ENCODE data around the gene N4BP2L2. TPM values are rescaled to one million over a fixed set of nuclear protein-coding genes. Genes with fewer than 3 reads are reported as not detected.
A peak's percentile ranks its signal among the peaks of the same experiment; 100 is the strongest.

The N4BP2L2 gene
- total and polyA plus RNA-seq, 5 donors from 2014 or later: 161 to 242 (median 213) TPM

DNA sequence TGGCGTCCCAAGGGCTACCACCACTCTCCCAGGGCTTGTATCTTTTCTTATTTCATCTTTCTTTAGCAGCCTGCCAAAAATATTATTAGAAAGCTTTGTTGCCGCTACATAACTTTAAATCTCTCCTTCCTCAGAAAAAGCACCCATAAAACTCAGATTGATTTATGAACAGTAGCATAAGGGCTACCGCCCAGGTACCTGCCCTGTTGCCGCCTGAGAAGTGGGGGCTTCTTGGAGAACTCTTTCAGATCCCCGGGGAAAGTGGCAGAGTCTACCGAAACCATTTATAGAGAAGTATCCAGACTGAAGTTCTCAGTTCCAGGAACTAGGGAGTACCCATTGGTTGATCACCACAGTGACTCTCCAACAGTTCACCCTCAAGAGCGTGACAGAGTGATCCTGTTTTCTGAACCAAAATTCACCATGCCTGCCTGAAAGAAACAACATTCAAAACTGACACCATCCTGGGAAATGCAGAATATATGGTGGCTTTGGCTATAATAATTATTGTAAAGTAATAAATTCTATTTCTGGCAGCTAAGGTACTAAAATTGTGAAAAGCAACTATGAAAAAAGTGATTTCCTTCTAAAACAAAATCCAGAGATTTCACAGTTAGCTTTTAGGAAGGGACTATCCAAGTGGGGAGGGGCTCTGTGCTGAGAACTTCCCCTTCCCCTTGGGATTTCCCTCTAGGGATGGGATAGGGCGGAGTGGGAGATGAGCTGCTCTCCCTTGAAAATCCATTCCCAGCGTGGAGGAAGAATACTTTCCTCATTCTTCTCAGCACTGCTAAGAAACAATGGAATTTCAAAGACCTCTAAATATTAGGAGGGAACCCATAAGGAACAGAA is 109.8 kb downstream of the N4BP2L2 start:
- DNase-seq: peak in 2 of 3 donors; percentile 10 to 37
- Histone ChIP-seq H3K9me3 (ENCODE audit: control insufficient read depth in 2 of 2, low read length in 2 of 2) (no peaks in the 10 kb centered on the region), H3K27me3 (ENCODE audit: control insufficient read depth, insufficient read depth, low read length) (no peaks in the 10 kb centered on the region), H3K4me3 (ENCODE audit: low read depth, low read length) (peak overlapping the region; percentile 80), H3K27ac (ENCODE audit: insufficient read depth, low read length, poor library complexity, severe bottlenecking) (peak overlapping the region; percentile 94), H3K36me3 (ENCODE audit: control insufficient read depth, insufficient read depth, low read length) (peaks cover 4% of the 10 kb centered on the region), H3K4me1 (ENCODE audit: control insufficient read depth, insufficient read depth, low read length, poor library complexity, severe bottlenecking) (peaks cover 38% of the 10 kb centered on the region)
- Mint-ChIP-seq H3K27ac (peak overlapping the region; percentile 96 to 99 (median 98)), H3K27me3 (no peaks in the 10 kb centered on the region), H3K4me1 (peaks cover 23 to 42% (median 26%) of the 10 kb centered on the region in 4 donors), H3K36me3 (peaks cover 10% of the 10 kb centered on the region), H3K9me3 (no peaks in the 10 kb centered on the region), H3K4me3 (peak overlapping the region; percentile 90 to 93 (median 92))
- ATAC-seq (ENCODE audit: low read depth in 2 of 2): no peak

DNA sequence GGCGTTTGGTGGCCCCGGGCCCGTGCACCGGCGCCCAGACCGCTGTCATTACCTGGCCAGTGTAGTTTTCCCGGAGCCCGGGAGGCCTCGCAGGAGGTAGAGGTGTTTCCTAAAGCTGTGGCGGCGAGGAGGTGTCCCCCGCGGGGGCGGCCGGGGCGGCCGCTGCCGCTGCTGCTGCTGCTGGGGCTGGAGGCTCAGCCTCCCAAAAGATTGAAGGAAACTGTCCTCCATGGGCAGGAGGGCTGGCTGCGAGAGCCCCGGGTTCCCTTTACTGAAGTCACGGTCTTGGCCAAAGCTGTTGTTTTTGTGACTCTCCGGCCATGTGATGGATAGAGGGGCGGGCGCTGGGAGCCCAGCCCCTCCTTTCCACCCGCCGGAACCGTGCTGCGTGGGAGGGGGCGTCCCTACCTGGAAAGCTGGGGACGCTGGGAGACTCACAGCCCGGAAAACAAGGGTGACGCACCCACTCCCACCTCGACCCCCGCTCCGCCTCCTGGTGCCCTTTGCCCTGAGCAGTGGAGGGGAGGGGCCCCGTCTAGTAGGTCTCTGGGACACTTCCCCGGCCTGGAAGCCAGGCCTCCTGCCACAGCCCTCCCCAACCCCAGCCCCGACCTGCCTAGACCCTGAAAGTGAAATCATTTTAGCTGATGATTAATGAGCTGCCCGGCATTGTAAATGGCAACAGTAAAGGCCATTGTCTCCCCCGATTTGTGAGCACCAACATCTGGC is 110.6 kb downstream of the N4BP2L2 start, which contains the start of gene N4BP2L1:
Gene N4BP2L1 (minus strand): TSS at position 279 of the 729 bp plus-strand sequence. CDS start 48 bp downstream, at position 231.
- Mint-ChIP-seq H3K4me3 (peak within 1 kb of the TSS; percentile 93 to 99 (median 96)), H3K27me3 (no peaks in the 10 kb centered on the region), H3K27ac (peak within 1 kb of the TSS; percentile 96 to 99 (median 98)), H3K9me3 (no peaks in the 10 kb centered on the region), H3K36me3 (peaks cover 10% of the 10 kb centered on the region), H3K4me1 (peaks cover 28 to 48% (median 34%) of the 10 kb centered on the region in 4 donors)
- H3K4me1 ChIP-seq (ENCODE audit: control insufficient read depth, insufficient read depth, low read length, poor library complexity, severe bottlenecking): peaks cover 43% of the 10 kb centered on the region
- DNase-seq: peak; percentile 76 to 84 (median 81)
- H3K27me3 ChIP-seq (ENCODE audit: control insufficient read depth, insufficient read depth, low read length): no peaks in the 10 kb centered on the region
- H3K4me3 ChIP-seq (ENCODE audit: low read depth, low read length): peak within 1 kb of the TSS; percentile 97
- H3K9me3 ChIP-seq (ENCODE audit: control insufficient read depth in 2 of 2, low read length in 2 of 2): no peaks in the 10 kb centered on the region
- peak; percentile 56 to 60 for ATAC-seq (ENCODE audit: low read depth in 2 of 2)
- peaks cover 7% of the 10 kb centered on the region for H3K36me3 ChIP-seq (ENCODE audit: control insufficient read depth, insufficient read depth, low read length)
- H3K27ac ChIP-seq (ENCODE audit: insufficient read depth, low read length, poor library complexity, severe bottlenecking): peak within 1 kb of the TSS; percentile 94

DNA sequence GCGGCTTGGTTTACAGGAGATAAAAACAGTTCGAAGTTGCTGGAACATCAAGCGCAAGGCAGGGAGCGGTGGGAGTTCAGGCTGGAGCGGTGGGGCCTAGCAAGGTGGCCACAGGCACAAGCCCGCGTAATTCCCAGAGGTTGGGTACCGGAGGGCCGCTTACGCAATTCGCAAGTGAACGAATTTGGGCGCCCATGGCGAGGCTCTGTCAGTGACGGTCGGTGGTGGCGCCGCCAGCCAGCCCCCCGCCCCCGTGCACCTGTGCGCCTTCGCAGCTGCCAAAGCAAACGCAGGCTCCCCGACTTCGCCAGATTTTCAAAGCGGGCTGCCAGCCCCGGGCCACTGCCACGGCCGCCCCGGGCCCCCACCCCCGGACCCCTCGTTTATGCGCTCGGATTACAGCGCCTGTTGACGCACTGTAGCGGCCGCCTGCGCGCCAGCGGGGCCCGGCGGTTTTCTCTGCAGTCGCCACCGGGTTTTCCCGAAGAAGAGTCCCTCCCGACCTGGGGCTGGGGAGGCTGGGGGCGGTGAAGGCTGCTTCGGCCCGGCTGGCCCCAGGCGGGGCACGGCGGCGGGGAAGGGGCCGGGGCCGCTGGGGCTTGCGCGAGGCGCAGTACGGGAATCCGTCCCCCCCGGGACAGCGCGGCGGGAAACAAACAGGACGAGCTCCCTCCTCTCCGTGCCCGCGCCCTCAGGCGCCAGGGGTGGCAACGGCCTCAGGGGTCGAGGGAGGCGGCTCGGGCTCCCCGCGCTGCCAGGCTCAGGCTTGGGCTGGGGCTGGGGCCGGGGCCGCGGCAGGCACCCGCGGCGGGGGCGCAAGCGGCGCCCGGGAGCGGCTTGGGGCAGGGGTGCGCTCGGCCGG is 111.4 kb downstream of the N4BP2L2 start:
- Mint-ChIP-seq H3K9me3 (peaks cover 0 to 1% (median 0%) of the 10 kb centered on the region in 7 donors), H3K27me3 (no peaks in the 10 kb centered on the region), H3K27ac (peak overlapping the region; percentile 89 to 99 (median 96)), H3K4me3 (peak overlapping the region; percentile 91 to 99 (median 96)), H3K36me3 (peaks cover 14% of the 10 kb centered on the region), H3K4me1 (peaks cover 34 to 55% (median 36%) of the 10 kb centered on the region in 4 donors)
- Histone ChIP-seq H3K4me1 (ENCODE audit: control insufficient read depth, insufficient read depth, low read length, poor library complexity, severe bottlenecking) (peaks cover 43% of the 10 kb centered on the region), H3K36me3 (ENCODE audit: control insufficient read depth, insufficient read depth, low read length) (peaks cover 10% of the 10 kb centered on the region), H3K27me3 (ENCODE audit: control insufficient read depth, insufficient read depth, low read length) (no peaks in the 10 kb centered on the region), H3K9me3 (ENCODE audit: control insufficient read depth in 2 of 2, low read length in 2 of 2) (no peaks in the 10 kb centered on the region), H3K4me3 (ENCODE audit: low read depth, low read length) (peak overlapping the region; percentile 97), H3K27ac (ENCODE audit: insufficient read depth, low read length, poor library complexity, severe bottlenecking) (peak overlapping the region; percentile 94)
- peak; percentile 19 to 32 for ATAC-seq (ENCODE audit: low read depth in 2 of 2)
- peak; percentile 43 to 75 (median 64) for DNase-seq

DNA sequence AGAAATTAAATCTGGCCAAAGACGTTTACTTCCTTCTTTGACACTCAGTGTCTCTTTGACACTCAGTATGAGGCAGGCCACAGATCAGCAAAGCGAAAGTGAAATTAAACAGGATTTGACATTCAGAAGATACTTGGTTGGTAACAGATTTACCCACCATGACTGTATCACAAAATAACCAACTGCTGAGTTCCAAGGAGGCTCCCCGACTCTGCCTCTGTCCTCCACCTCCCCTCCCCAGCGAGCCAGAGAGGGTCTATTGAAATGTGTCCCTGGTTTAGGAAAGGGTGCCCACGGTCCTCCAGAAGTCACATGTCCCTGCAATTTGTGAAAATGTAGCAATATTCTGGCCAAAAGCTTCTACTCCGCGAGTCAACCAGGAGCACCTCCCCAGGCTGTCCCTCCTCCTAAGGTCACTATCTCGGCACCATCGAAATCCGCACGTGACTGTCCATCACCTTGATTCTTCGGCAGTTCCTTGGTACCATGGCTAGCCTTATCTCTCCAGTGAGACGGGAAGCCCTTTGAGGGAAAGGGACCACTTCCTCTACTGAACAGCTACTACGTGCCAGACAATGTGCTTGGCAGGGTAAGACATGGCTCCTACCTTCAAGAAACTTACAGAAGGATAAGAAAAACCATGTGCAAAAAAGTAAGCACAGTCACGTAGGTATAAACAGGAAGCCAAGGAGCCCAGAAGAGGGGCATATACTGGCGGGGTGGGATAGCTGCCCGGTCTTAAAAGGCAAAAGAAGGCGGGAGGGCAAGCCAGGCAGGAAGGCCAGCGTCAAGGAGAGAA is 112.2 kb downstream of the N4BP2L2 start:
- peaks cover 17% of the 10 kb centered on the region for H3K36me3 ChIP-seq (ENCODE audit: control insufficient read depth, insufficient read depth, low read length)
- Mint-ChIP-seq H3K27me3 (no peaks in the 10 kb centered on the region), H3K4me1 (peaks cover 35 to 58% (median 36%) of the 10 kb centered on the region in 4 donors), H3K4me3 (peak overlapping the region; percentile 91 to 99 (median 96)), H3K27ac (peak overlapping the region; percentile 89 to 99 (median 96)), H3K9me3 (peaks cover 0 to 2% (median 0%) of the 10 kb centered on the region in 7 donors), H3K36me3 (peaks cover 17% of the 10 kb centered on the region)
- H3K9me3 ChIP-seq (ENCODE audit: control insufficient read depth in 2 of 2, low read length in 2 of 2): no peaks in the 10 kb centered on the region
- peak; percentile 23 to 91 (median 76) for DNase-seq
- H3K27ac ChIP-seq (ENCODE audit: insufficient read depth, low read length, poor library complexity, severe bottlenecking): peak overlapping the region; percentile 94
- H3K4me3 ChIP-seq (ENCODE audit: low read depth, low read length): peak overlapping the region; percentile 97
- peaks cover 43% of the 10 kb centered on the region for H3K4me1 ChIP-seq (ENCODE audit: control insufficient read depth, insufficient read depth, low read length, poor library complexity, severe bottlenecking)
- ATAC-seq (ENCODE audit: low read depth in 2 of 2): peak; percentile 68
- H3K27me3 ChIP-seq (ENCODE audit: control insufficient read depth, insufficient read depth, low read length): no peaks in the 10 kb centered on the region

DNA sequence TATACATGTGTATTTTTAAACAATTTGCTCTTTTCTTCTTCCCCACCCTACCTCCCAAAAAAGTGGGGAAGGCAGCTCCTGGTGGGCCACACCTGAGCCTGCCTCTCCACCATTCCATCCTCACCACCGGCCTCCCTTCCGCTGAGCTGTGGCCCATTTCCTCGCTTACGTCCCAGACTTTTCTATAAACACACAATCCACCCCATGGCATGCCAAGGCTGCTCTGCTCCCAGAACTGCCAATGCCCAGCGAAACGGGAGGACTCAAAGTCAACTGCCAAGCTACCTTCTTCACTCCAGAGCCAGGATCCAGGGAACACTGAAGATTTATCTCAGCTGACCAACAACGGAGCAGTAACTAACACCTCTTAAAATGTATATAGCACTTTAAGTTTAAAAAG is 113.4 kb downstream of the N4BP2L2 start:
- H3K4me1 ChIP-seq (ENCODE audit: control insufficient read depth, insufficient read depth, low read length, poor library complexity, severe bottlenecking): peaks cover 43% of the 10 kb centered on the region
- peak overlapping the region; percentile 76 to 99 (median 96) for H3K27ac Mint-ChIP-seq
- no peak overlapping the region for H3K27ac ChIP-seq (ENCODE audit: insufficient read depth, low read length, poor library complexity, severe bottlenecking)

DNA sequence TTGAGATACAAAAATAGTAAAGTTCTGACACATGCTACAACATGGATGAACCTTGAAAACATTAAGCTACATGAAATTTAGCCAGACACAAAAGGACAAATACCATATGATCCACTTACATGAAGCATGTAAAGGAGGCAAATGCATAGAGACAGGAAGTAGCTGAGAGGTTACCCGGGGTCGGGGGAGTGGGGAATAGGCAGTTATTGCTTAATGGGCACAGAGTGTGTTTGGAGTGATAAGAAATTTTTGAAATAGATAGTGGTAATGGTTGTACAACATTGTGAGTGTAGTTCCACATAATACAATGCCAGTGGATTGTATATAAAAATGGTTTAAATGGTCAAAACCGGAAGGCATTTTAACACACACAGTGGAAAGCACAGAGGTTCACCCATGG is 115.0 kb downstream of the N4BP2L2 start:
- Histone ChIP-seq H3K36me3 (ENCODE audit: control insufficient read depth, insufficient read depth, low read length) (peaks cover 28% of the 10 kb centered on the region), H3K4me1 (ENCODE audit: control insufficient read depth, insufficient read depth, low read length, poor library complexity, severe bottlenecking) (peaks cover 38% of the 10 kb centered on the region), H3K27ac (ENCODE audit: insufficient read depth, low read length, poor library complexity, severe bottlenecking) (no peak overlapping the region), H3K27me3 (ENCODE audit: control insufficient read depth, insufficient read depth, low read length) (no peaks in the 10 kb centered on the region), H3K9me3 (ENCODE audit: control insufficient read depth in 2 of 2, low read length in 2 of 2) (peaks cover 5 to 10% of the 10 kb centered on the region in 2 experiments), H3K4me3 (ENCODE audit: low read depth, low read length) (no peak overlapping the region)
- no peak for DNase-seq
- Mint-ChIP-seq H3K4me3 (peak overlapping the region in 3 of 4 donors; percentile 0 to 78 (median 48)), H3K36me3 (peaks cover 30% of the 10 kb centered on the region), H3K27me3 (no peaks in the 10 kb centered on the region), H3K27ac (peak overlapping the region in 2 of 3 donors; percentile 2 to 76), H3K4me1 (peaks cover 35 to 54% (median 35%) of the 10 kb centered on the region in 4 donors), H3K9me3 (peaks cover 0 to 10% (median 1%) of the 10 kb centered on the region in 7 donors)
- no peak for ATAC-seq (ENCODE audit: low read depth in 2 of 2)

More for the DNA sequence above, 113.4 kb downstream of the N4BP2L2 start:
- no peaks in the 10 kb centered on the region for H3K27me3 Mint-ChIP-seq
- Histone ChIP-seq H3K36me3 (ENCODE audit: control insufficient read depth, insufficient read depth, low read length) (peaks cover 21% of the 10 kb centered on the region), H3K27me3 (ENCODE audit: control insufficient read depth, insufficient read depth, low read length) (no peaks in the 10 kb centered on the region), H3K4me3 (ENCODE audit: low read depth, low read length) (peak overlapping the region; percentile 97), H3K9me3 (ENCODE audit: control insufficient read depth in 2 of 2, low read length in 2 of 2) (peaks cover 2% of the 10 kb centered on the region in 2 experiments)
- H3K9me3 Mint-ChIP-seq: peaks cover 0 to 5% (median 0%) of the 10 kb centered on the region in 7 donors
- peak overlapping the region; percentile 56 to 99 (median 96) for H3K4me3 Mint-ChIP-seq
- ATAC-seq (ENCODE audit: low read depth in 2 of 2) (no peak), DNase-seq (no peak)
- peaks cover 35 to 58% (median 36%) of the 10 kb centered on the region in 4 donors for H3K4me1 Mint-ChIP-seq
- peaks cover 18% of the 10 kb centered on the region for H3K36me3 Mint-ChIP-seq
